ENCODE measurements around the gene ARHGAP28. TPM values are rescaled to one million over a fixed set of nuclear protein-coding genes. Genes with fewer than 3 reads are reported as not detected.

The ARHGAP28 gene
- total and polyA plus RNA-seq, 10 of the 15 experiments (the other 5 are each of a cell fraction or from before 2014, with no cell fraction given), result not detected

- Histone ChIP-seq H3K79me2 (ENCODE audit: control insufficient read depth, insufficient read depth, low read length) (no peaks in the 10 kb centered on the region), H3K4me2 (ENCODE audit: control insufficient read depth, insufficient read depth) (no peak overlapping the region), H2AFZ (ENCODE audit: control insufficient read depth, low read depth, low read length) (no peak overlapping the region), H3K36me3 (ENCODE audit: control insufficient read depth in 2 of 2, insufficient read depth in 2 of 2, low read length in 1 of 2) (no peaks in the 10 kb centered on the region), H3K27ac (ENCODE audit: control insufficient read depth, insufficient read depth) (no peak overlapping the region), H3K9me3 (replicated peaks; ENCODE audit: control insufficient read depth, insufficient read depth, low read length) (no peaks in the 10 kb centered on the region), H3K9ac (ENCODE audit: control insufficient read depth, insufficient read depth, low read length) (no peak overlapping the region), H3K4me1 (ENCODE audit: control insufficient read depth, insufficient read depth, low read length) (no peaks in the 10 kb centered on the region), H3K4me3 (no peak overlapping the region), H4K20me1 (ENCODE audit: control insufficient read depth, insufficient read depth) (no peaks in the 10 kb centered on the region), H3K27me3 (replicated peaks in 1 of 2; ENCODE audit: control insufficient read depth in 2 of 2, insufficient read depth in 2 of 2, low read length in 1 of 2) (no peaks in the 10 kb centered on the region)
- no TSS peak for BruUV-seq (replicated peaks)
- ChIA-PET CTCF (no interaction called here), POLR2A (no interaction called here), RAD21 (ENCODE audit: unreplicated experiment) (no interaction called here), SMC1A (ENCODE audit: uncharacterized antibody, unreplicated experiment) (no interaction called here)
- no peak for ATAC-seq
- no peak for DNase-seq (ENCODE audit: low read depth, low spot score)
- intact Hi-C loops (cut with micrococcal nuclease; ENCODE audit: unreplicated experiment) (no loop called here), in situ Hi-C loops (cut with MboI) (no loop called here)
- whole genome bisulfite sequencing (ENCODE audit: insufficient coverage, insufficient replicate concordance, low lambda C conversion rate, missing lambda C conversion rate), result 0% methylated on average over 4 of the region's 4 CpGs
- no peak for FAIRE-seq
- TF ChIP-seq DPF2 (IDR thresholded peaks at IDR 0.05) (no peak), YBX1 (IDR thresholded peaks at IDR 0.05) (no peak), CBFB (IDR thresholded peaks at IDR 0.05; ENCODE audit: low read depth) (no peak), ZNF622 (IDR thresholded peaks at IDR 0.05) (no peak), ZBTB4 (CRISPR knock-in tag; IDR thresholded peaks at IDR 0.05) (no peak)
Measured at GRCh38 chr18:6757931-6758330, 28.4 kb downstream of the ARHGAP28 start.

GRCh38 chr18:6759579-6759978, 30.1 kb downstream of the ARHGAP28 start:
- BruUV-seq (replicated peaks), result no TSS peak
- Histone ChIP-seq H3K9ac (ENCODE audit: control insufficient read depth, insufficient read depth, low read length) (no peak overlapping the region), H3K79me2 (ENCODE audit: control insufficient read depth, insufficient read depth, low read length) (no peaks in the 10 kb centered on the region), H3K36me3 (ENCODE audit: control insufficient read depth in 2 of 2, insufficient read depth in 2 of 2, low read length in 1 of 2) (no peaks in the 10 kb centered on the region), H2AFZ (ENCODE audit: control insufficient read depth, low read depth, low read length) (no peak overlapping the region), H3K9me3 (replicated peaks; ENCODE audit: control insufficient read depth, insufficient read depth, low read length) (no peaks in the 10 kb centered on the region), H4K20me1 (ENCODE audit: control insufficient read depth, insufficient read depth) (no peaks in the 10 kb centered on the region), H3K27ac (ENCODE audit: control insufficient read depth, insufficient read depth) (no peak overlapping the region), H3K27me3 (replicated peaks in 1 of 2; ENCODE audit: control insufficient read depth in 2 of 2, insufficient read depth in 2 of 2, low read length in 1 of 2) (no peaks in the 10 kb centered on the region), H3K4me3 (no peak overlapping the region), H3K4me1 (ENCODE audit: control insufficient read depth, insufficient read depth, low read length) (no peaks in the 10 kb centered on the region), H3K4me2 (ENCODE audit: control insufficient read depth, insufficient read depth) (no peak overlapping the region)
- FAIRE-seq (no peak), ATAC-seq (no peak), DNase-seq (ENCODE audit: low read depth, low spot score) (no peak)
- intact Hi-C loops (cut with micrococcal nuclease; ENCODE audit: unreplicated experiment), result no loop called here
- no peak for TF ChIP-seq ZNF592 (IDR thresholded peaks at IDR 0.05)
- RAD21 ChIA-PET (ENCODE audit: unreplicated experiment), result no interaction called here
- CTCF ChIA-PET, result no interaction called here
- POLR2A ChIA-PET, result no interaction called here
- SMC1A ChIA-PET (ENCODE audit: uncharacterized antibody, unreplicated experiment), result no interaction called here
- in situ Hi-C loops (cut with MboI), result no loop called here
- WGBS (ENCODE audit: insufficient coverage, insufficient replicate concordance, low lambda C conversion rate, missing lambda C conversion rate), result 0% methylated on average over 2 of the region's 2 CpGs
